Fibroblast of lung (primary cell): ENCODE data around the gene WDR7. TPM values are rescaled to one million over a fixed set of nuclear protein-coding genes. Genes with fewer than 3 reads are reported as not detected.

ENCODE experiments used
- DNase-seq, 2 donors: peaks; one replicate each; pipeline versions ENCODE4 v3.0.0 to v3.0.0-alpha.2; 2010; ENCODE audit warnings: low read depth in 2 of 2
- H2AFZ ChIP-seq: 2 replicates; pipeline ENCODE4 v1.5.1; 2012; ENCODE audit warnings: low read length, control low read depth, inconsistent platforms
- H3K27ac ChIP-seq: 2 replicates; pipeline ENCODE4 v1.5.1; 2011; ENCODE audit warnings: low read length, control low read depth; ENCODE audit not compliant: insufficient read depth
- H3K27me3 ChIP-seq: 2 replicates; pipeline ENCODE4 v1.5.1; 2011; ENCODE audit warnings: mild to moderate bottlenecking, low read length; ENCODE audit not compliant: control insufficient read depth, insufficient read depth
- H3K36me3 ChIP-seq: 2 replicates; pipeline ENCODE4 v1.5.1; 2011; ENCODE audit warnings: low read length; ENCODE audit not compliant: control insufficient read depth, insufficient read depth
- H3K4me1 ChIP-seq: 2 replicates; pipeline ENCODE4 v1.5.1; 2011; ENCODE audit warnings: low read length; ENCODE audit not compliant: control insufficient read depth, insufficient read depth; ENCODE audit errors: extremely low read depth
- H3K4me2 ChIP-seq: 2 replicates; pipeline ENCODE4 v1.5.1; 2011; ENCODE audit warnings: low read length, control low read depth; ENCODE audit not compliant: insufficient read depth; ENCODE audit errors: extremely low read depth
- H3K4me3 ChIP-seq, 4 experiments: fragments of 200-600 bp in 1 of 4; sonication (generic) in 1 of 4; replicated peaks in 1 of 4; 2 replicates each; pipeline ENCODE4 v1.5.1; 2011 to 2016; ENCODE audit warnings: low read length in 4 of 4, low read depth in 3 of 4, mild to moderate bottlenecking in 3 of 4, control low read depth in 2 of 4, inconsistent platforms in 1 of 4, mixed read lengths in 1 of 4; ENCODE audit not compliant: insufficient read depth in 1 of 4; ENCODE audit errors: control extremely low read depth in 1 of 4
- H3K79me2 ChIP-seq: 2 replicates; pipeline ENCODE4 v1.5.1; 2012; ENCODE audit warnings: mild to moderate bottlenecking, low read length, inconsistent platforms; ENCODE audit not compliant: control insufficient read depth, insufficient read depth
- H3K9ac ChIP-seq: 2 replicates; pipeline ENCODE4 v1.5.1; 2011; ENCODE audit warnings: mild to moderate bottlenecking, low read length, control low read depth; ENCODE audit not compliant: insufficient read depth
- H3K9me3 ChIP-seq: 2 replicates; pipeline ENCODE4 v1.5.1; 2012; ENCODE audit warnings: low read depth, low read length; ENCODE audit not compliant: control insufficient read depth, insufficient read depth
- H4K20me1 ChIP-seq: 2 replicates; pipeline ENCODE4 v1.5.1; 2011; ENCODE audit warnings: low read length; ENCODE audit not compliant: control insufficient read depth, insufficient read depth; ENCODE audit errors: extremely low read depth
- EZH2 ChIP-seq: IDR thresholded peaks from 2 replicates; pipeline ENCODE4 v1.5.1; 2012; ENCODE audit warnings: low read length, control low read depth, mild to moderate bottlenecking; ENCODE audit errors: missing control alignments
- polyA plus RNA-seq, 2 donors: library from polyadenylated mRNA; depleted of rRNA in 1 of 2; stranded (reverse) in 1 of 2; unstranded in 1 of 2; fragments of >200 nt; gene quantifications; 2 replicates each; pipeline ENCODE4 v1.2.1, GENCODE V29; 2011 to 2012; ENCODE audit warnings: missing spikeins in 1 of 2
- total RNA-seq: library from RNA; depleted of rRNA; stranded (reverse); fragments of >200 nt; gene quantifications from 2 replicates; pipeline ENCODE4 v1.2.1, GENCODE V29; 2014
- TF ChIP-seq, protein P1 (sequence below), 2 donors: IDR thresholded peaks in 1 of 2; conservative IDR thresholded peaks in 1 of 2; 1 replicate in 1 of 2; 2 replicates in 1 of 2; pipeline ENCODE4 v1.5.1; 2011 to 2012; ENCODE audit warnings: low read length in 2 of 2, control low read depth in 1 of 2, inconsistent platforms in 1 of 2, low read depth in 1 of 2, mild to moderate bottlenecking in 1 of 2

The WDR7 gene
- total and polyA plus RNA-seq, 2 donors (not counting 1 experiment from before 2014, with no cell fraction given) = 7.2 to 27.2 TPM

DNA sequence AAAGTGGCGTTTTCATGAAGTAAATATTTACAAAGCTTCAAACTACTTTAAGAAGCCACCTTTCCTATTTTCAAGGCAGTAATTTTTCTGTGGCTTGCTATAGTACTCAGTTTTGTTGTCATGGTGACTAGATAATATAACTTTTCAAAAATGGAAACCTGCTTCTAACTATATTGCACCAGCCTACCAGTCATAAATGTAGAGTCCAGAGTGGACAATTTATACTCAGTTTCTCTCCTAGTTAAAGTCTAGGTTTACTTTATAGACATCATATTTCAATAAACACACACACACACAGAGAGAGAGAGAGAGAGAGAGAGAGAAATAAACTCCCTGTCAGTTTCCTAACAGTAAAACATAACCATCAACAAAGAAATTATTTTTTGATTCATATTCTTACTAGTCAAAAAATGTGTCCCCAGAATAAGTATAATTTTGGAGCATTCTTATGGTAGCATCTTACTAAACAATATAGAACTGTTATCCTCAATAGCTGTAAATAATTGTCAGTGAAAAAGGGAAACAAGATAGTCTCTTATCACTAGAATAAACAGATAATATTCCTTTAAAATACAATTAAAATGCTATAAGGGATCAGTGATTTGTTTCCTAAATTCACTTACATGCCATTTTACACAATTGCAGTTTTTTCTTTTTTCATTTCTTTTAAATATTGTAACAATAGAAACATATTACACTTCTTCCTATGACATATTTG lies 332.3 kb downstream of the WDR7 start:
- Histone ChIP-seq H3K4me3 (no peak overlapping the region), H3K4me2 (no peak overlapping the region), H3K4me1 (no peaks in the 10 kb centered on the region), H2AFZ (no peak overlapping the region), H3K9ac (no peak overlapping the region), H3K9me3 (no peaks in the 10 kb centered on the region), H3K27me3 (no peaks in the 10 kb centered on the region), H3K27ac (no peak overlapping the region), H4K20me1 (no peaks in the 10 kb centered on the region), H3K79me2 (no peaks in the 10 kb centered on the region), H3K36me3 (no peaks in the 10 kb centered on the region)
- DNase-seq = no peak
- no peak for TF ChIP-seq EZH2
- TF ChIP-seq, protein P1, sequence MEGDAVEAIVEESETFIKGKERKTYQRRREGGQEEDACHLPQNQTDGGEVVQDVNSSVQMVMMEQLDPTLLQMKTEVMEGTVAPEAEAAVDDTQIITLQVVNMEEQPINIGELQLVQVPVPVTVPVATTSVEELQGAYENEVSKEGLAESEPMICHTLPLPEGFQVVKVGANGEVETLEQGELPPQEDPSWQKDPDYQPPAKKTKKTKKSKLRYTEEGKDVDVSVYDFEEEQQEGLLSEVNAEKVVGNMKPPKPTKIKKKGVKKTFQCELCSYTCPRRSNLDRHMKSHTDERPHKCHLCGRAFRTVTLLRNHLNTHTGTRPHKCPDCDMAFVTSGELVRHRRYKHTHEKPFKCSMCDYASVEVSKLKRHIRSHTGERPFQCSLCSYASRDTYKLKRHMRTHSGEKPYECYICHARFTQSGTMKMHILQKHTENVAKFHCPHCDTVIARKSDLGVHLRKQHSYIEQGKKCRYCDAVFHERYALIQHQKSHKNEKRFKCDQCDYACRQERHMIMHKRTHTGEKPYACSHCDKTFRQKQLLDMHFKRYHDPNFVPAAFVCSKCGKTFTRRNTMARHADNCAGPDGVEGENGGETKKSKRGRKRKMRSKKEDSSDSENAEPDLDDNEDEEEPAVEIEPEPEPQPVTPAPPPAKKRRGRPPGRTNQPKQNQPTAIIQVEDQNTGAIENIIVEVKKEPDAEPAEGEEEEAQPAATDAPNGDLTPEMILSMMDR (conservative IDR thresholded peaks at IDR 0.05 in 1 of 2, IDR thresholded peaks at IDR 0.05 in 1 of 2; ENCODE audit: low read depth in 1 of 2, low read length in 2 of 2) = no peak

DNA sequence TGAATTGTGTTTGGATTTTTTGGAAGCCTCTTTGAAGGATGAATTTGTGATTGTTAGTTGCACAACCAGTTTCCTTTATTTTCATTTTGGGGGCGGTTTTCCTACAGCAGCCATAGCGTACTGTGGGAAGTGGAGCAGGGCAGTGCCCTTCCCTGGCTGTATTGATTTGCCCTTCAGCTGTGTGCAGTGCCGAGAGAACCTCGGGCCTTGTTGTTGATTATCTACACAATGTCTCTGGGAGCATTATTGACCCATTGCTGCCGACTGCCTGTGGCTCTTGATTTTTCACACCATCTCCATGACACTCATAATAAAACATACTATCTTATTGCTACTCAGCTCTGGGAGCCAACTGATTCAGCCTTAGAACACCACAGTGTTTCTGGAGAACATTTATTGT lies 333.6 kb downstream of the WDR7 start:
- TF ChIP-seq, protein P1 (conservative IDR thresholded peaks at IDR 0.05 in 1 of 2, IDR thresholded peaks at IDR 0.05 in 1 of 2; ENCODE audit: low read depth in 1 of 2, low read length in 2 of 2) = no peak
- TF ChIP-seq EZH2 = no peak
- H3K79me2 ChIP-seq = no peaks in the 10 kb centered on the region
- H3K27ac ChIP-seq = no peak overlapping the region
- no peaks in the 10 kb centered on the region for H3K36me3 ChIP-seq
- H2AFZ ChIP-seq = no peak overlapping the region
- no peaks in the 10 kb centered on the region for H4K20me1 ChIP-seq
- H3K27me3 ChIP-seq = no peaks in the 10 kb centered on the region
- no peak for DNase-seq
- no peaks in the 10 kb centered on the region for H3K4me1 ChIP-seq
- no peak overlapping the region for H3K9ac ChIP-seq
- no peaks in the 10 kb centered on the region for H3K9me3 ChIP-seq
- H3K4me3 ChIP-seq = no peak overlapping the region
- H3K4me2 ChIP-seq = no peak overlapping the region

DNA sequence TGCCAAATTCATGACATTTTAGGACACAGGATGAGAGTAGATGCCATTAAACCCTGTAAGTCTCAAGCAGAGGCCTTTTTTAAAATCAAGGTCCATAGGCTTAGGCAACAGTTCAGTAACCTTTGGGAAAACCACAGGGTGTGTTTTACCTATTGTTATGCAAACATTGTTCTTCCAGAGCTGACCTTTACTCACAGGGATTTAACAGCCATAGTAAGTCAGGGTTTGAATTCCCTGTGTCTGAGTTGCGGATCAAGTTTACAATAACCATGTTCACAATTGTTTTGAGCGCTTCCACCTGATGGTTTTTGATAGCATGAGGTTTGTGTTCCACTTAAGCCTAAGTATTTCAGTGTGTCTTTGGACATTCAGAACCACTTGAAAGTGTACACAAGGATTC lies 335.7 kb downstream of the WDR7 start:
- H3K4me3 ChIP-seq = no peak overlapping the region
- no peak overlapping the region for H3K4me2 ChIP-seq
- H3K4me1 ChIP-seq = no peaks in the 10 kb centered on the region
- TF ChIP-seq, protein P1 (conservative IDR thresholded peaks at IDR 0.05 in 1 of 2, IDR thresholded peaks at IDR 0.05 in 1 of 2; ENCODE audit: low read depth in 1 of 2, low read length in 2 of 2) = no peak
- no peak for TF ChIP-seq EZH2
- no peaks in the 10 kb centered on the region for H3K9me3 ChIP-seq
- no peaks in the 10 kb centered on the region for H3K27me3 ChIP-seq
- H4K20me1 ChIP-seq = no peaks in the 10 kb centered on the region
- H3K36me3 ChIP-seq = no peaks in the 10 kb centered on the region
- DNase-seq = no peak
- H3K79me2 ChIP-seq = no peaks in the 10 kb centered on the region
- no peak overlapping the region for H3K27ac ChIP-seq
- no peak overlapping the region for H3K9ac ChIP-seq
- no peak overlapping the region for H2AFZ ChIP-seq
